KMS-11 (cell line): ENCODE data around the gene TMEM132C.

ENCODE experiments used
- H2AFZ ChIP-seq: fragments of 200-600 bp; sonication (generic); 2 replicates; pipeline ENCODE4 v1.6.1; 2016; ENCODE audit warnings: antibody characterized with exemption, mixed run types, low read depth
- H3K27ac ChIP-seq: fragments of 200-600 bp; sonication (generic); 2 replicates; pipeline ENCODE4 v1.6.1; 2016; ENCODE audit warnings: mild to moderate bottlenecking, mixed run types
- H3K27me3 ChIP-seq: fragments of 200-600 bp; sonication (generic); 2 replicates; pipeline ENCODE4 v1.6.1; 2017; ENCODE audit warnings: mild to moderate bottlenecking, low read depth, mixed run types, moderate library complexity; ENCODE audit not compliant: insufficient read depth
- H3K36me3 ChIP-seq: fragments of 200-600 bp; sonication (generic); 2 replicates; pipeline ENCODE4 v1.6.1; 2017; ENCODE audit warnings: mild to moderate bottlenecking, mixed run types; ENCODE audit not compliant: insufficient read depth
- H3K4me1 ChIP-seq: fragments of 200-600 bp; sonication (generic); 2 replicates; pipeline ENCODE4 v1.6.1; 2016; ENCODE audit warnings: mild to moderate bottlenecking, low read depth, mixed run types; ENCODE audit not compliant: poor library complexity, severe bottlenecking
- H3K4me2 ChIP-seq: fragments of 200-600 bp; sonication (generic); 2 replicates; pipeline ENCODE4 v1.7.0; 2016; ENCODE audit warnings: mild to moderate bottlenecking, mixed run types
- H3K4me3 ChIP-seq: fragments of 200-600 bp; sonication (generic); IDR thresholded peaks from 2 replicates; pipeline ENCODE4 v1.6.1; 2017; ENCODE audit warnings: low read depth, low read length, mixed read lengths; ENCODE audit not compliant: insufficient read depth
- H3K79me2 ChIP-seq: fragments of 200-600 bp; sonication (generic); 2 replicates; pipeline ENCODE4 v1.6.1; 2016; ENCODE audit warnings: low read depth, mixed run types; ENCODE audit not compliant: insufficient read depth
- H3K9ac ChIP-seq: fragments of 200-600 bp; sonication (generic); 2 replicates; pipeline ENCODE4 v1.6.1; 2016; ENCODE audit warnings: mild to moderate bottlenecking, mixed run types
- H4K20me1 ChIP-seq: fragments of 200-600 bp; sonication (generic); 2 replicates; pipeline ENCODE4 v1.6.1; 2016; ENCODE audit warnings: mild to moderate bottlenecking, mixed run types; ENCODE audit not compliant: insufficient read depth
- TF ChIP-seq, protein P1 (sequence below): fragments of 200-600 bp; sonication (generic); conservative IDR thresholded peaks from 2 replicates; pipeline ENCODE4 v1.6.1; 2017; ENCODE audit warnings: low read depth, mild to moderate bottlenecking, antibody characterized with exemption, low read length, moderate library complexity, mixed read lengths

Gene TMEM132C

DNA sequence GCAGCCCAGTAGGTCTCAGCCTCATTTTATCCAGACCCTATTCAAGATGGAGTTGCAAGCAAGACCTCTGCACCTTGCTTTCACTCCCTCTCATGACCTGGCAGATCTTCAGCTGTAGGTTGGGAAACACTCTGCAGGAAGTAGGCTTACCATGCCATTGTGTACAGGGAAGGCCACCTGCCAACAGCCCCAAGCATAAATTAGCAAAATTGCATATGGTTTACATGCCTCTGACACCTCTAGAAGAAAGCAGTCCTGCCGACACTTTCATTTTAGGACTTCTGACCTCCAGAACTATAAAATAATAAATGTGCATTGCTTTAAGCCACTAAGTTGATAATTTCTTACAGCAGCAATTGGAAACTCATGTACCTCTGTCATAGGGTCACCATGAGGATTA, 459.9 kb downstream of the TMEM132C start:
- Histone ChIP-seq H3K27me3 (no peaks in the 10 kb centered on the region), H3K4me2 (no peak overlapping the region), H3K79me2 (no peaks in the 10 kb centered on the region), H3K27ac (no peak overlapping the region), H3K9ac (no peak overlapping the region), H2AFZ (no peak overlapping the region), H3K36me3 (no peaks in the 10 kb centered on the region), H4K20me1 (no peaks in the 10 kb centered on the region), H3K4me1 (no peaks in the 10 kb centered on the region), H3K4me3 (no peak overlapping the region)
- TF ChIP-seq, protein P1, sequence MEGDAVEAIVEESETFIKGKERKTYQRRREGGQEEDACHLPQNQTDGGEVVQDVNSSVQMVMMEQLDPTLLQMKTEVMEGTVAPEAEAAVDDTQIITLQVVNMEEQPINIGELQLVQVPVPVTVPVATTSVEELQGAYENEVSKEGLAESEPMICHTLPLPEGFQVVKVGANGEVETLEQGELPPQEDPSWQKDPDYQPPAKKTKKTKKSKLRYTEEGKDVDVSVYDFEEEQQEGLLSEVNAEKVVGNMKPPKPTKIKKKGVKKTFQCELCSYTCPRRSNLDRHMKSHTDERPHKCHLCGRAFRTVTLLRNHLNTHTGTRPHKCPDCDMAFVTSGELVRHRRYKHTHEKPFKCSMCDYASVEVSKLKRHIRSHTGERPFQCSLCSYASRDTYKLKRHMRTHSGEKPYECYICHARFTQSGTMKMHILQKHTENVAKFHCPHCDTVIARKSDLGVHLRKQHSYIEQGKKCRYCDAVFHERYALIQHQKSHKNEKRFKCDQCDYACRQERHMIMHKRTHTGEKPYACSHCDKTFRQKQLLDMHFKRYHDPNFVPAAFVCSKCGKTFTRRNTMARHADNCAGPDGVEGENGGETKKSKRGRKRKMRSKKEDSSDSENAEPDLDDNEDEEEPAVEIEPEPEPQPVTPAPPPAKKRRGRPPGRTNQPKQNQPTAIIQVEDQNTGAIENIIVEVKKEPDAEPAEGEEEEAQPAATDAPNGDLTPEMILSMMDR = no peak

DNA sequence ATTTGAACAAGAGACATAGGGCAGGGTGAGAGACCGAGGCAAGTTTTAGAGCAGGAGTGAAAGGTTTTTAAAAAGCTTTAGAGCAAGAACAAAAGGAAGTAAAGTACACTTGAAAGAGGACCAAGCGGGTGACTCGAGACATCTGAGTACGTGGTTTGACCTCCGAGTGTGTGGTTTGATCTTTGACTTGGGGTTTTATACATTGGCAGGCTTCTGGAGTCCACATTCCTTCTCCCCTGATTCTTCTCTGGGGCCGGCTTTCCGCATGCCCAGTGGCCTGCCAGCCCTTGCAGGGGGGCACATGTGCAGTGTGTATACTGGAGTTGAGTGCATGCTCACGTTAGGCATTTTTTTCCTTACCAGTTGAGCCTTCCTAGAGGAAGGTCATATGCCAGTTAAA, 460.5 kb downstream of the TMEM132C start:
- Histone ChIP-seq H3K36me3 (no peaks in the 10 kb centered on the region), H3K9ac (no peak overlapping the region), H2AFZ (no peak overlapping the region), H3K27ac (no peak overlapping the region), H4K20me1 (no peaks in the 10 kb centered on the region), H3K79me2 (no peaks in the 10 kb centered on the region), H3K4me3 (no peak overlapping the region), H3K4me2 (no peak overlapping the region), H3K4me1 (no peaks in the 10 kb centered on the region), H3K27me3 (no peaks in the 10 kb centered on the region)
- TF ChIP-seq, protein P1 = no peak

DNA sequence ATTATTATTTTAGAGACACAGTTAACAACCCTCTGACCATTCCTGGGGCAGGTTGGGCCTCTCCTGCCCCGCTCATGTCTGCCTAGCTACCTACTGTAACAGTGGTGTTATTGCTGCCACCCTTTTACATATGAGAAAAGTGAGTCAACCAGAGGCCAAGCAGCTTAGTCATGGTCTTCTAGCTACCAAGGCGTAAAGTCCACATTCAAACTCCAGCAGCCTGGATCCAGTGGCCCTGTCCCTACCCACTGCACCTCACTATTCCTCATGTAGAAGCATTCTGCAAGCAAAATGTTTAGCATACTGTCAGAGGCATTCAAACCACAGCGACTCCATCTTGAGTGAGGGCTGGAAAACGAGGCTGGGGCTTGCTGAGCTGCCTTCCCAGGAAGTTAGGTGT, 461.0 kb downstream of the TMEM132C start:
- Histone ChIP-seq H3K27me3 (no peaks in the 10 kb centered on the region), H4K20me1 (no peaks in the 10 kb centered on the region), H2AFZ (no peak overlapping the region), H3K27ac (no peak overlapping the region), H3K36me3 (no peaks in the 10 kb centered on the region), H3K79me2 (no peaks in the 10 kb centered on the region), H3K4me1 (no peaks in the 10 kb centered on the region), H3K4me2 (no peak overlapping the region), H3K4me3 (no peak overlapping the region), H3K9ac (no peak overlapping the region)
- TF ChIP-seq, protein P1 = no peak

DNA sequence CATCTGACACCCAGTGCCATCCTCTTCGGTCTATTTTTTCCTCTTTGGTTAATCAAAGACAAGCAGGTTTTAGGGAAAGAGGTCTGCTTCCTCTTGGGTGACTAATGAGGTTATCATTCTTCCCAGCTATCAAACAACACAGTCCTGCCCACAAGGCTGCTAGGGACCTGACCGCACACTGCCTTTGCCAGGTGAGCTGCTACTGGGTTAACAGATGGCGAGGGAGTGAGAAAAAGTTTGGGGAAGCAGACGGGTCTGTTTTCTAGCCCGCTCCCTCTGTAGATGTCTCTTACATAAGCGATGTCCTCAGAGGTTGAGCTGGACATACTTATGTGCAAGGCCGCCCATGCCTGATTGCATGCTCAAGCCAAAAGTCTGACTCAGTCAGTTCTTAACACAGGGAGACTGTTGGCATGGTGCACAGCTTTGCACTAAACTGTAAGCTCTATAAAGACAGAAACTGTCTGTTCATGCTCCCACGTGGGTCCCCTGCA, 462.7 kb downstream of the TMEM132C start:
- no peak overlapping the region for H3K4me3 ChIP-seq
- H3K79me2 ChIP-seq = no peaks in the 10 kb centered on the region
- H3K4me2 ChIP-seq = no peak overlapping the region
- no peak overlapping the region for H3K9ac ChIP-seq
- H3K36me3 ChIP-seq = no peaks in the 10 kb centered on the region
- H4K20me1 ChIP-seq = no peaks in the 10 kb centered on the region
- H3K4me1 ChIP-seq = no peaks in the 10 kb centered on the region
- TF ChIP-seq, protein P1 = no peak
- H3K27me3 ChIP-seq = no peaks in the 10 kb centered on the region
- no peak overlapping the region for H2AFZ ChIP-seq
- H3K27ac ChIP-seq = no peak overlapping the region
